Measurements from ENCODE around the gene ATPAF2. TPM values are rescaled to one million over a fixed set of nuclear protein-coding genes. Genes with fewer than 3 reads are reported as not detected.

ATPAF2 gene
- polyA plus RNA-seq, 1 donor: 24.8 TPM

- no peaks in the 10 kb centered on the region for H3K27me3 ChIP-seq (ENCODE audit: control insufficient read depth, insufficient read depth, low read length)
- H3K36me3 ChIP-seq (ENCODE audit: control insufficient read depth, insufficient read depth, low read length): no peaks in the 10 kb centered on the region
- H3K27ac ChIP-seq (ENCODE audit: low read length): no peak overlapping the region
- H3K4me1 ChIP-seq (ENCODE audit: control insufficient read depth, insufficient read depth, low read length): no peaks in the 10 kb centered on the region
- no peak for DNase-seq
- no peaks in the 10 kb centered on the region for H3K9me3 ChIP-seq (ENCODE audit: control insufficient read depth, low read depth, low read length)
- no CpG with 5 or more reads among the region's 7 CpGs for WGBS (ENCODE audit: insufficient coverage, low lambda C conversion rate)
- no peak overlapping the region for H3K4me3 ChIP-seq (ENCODE audit: low read length)
These were observed 50.5 kb downstream of the ATPAF2 start for GRCh38 chr17:17988427-17988945.

GRCh38 chr17:17987901-17988300 lies 51.1 kb downstream of the ATPAF2 start:
- no peaks in the 10 kb centered on the region for H3K4me1 ChIP-seq (ENCODE audit: control insufficient read depth, insufficient read depth, low read length)
- WGBS (ENCODE audit: insufficient coverage, low lambda C conversion rate): no CpG with 5 or more reads among the region's 14 CpGs
- no peaks in the 10 kb centered on the region for H3K27me3 ChIP-seq (ENCODE audit: control insufficient read depth, insufficient read depth, low read length)
- no peaks in the 10 kb centered on the region for H3K36me3 ChIP-seq (ENCODE audit: control insufficient read depth, insufficient read depth, low read length)
- DNase-seq: no peak
- no peak overlapping the region for H3K27ac ChIP-seq (ENCODE audit: low read length)
- no peak overlapping the region for H3K4me3 ChIP-seq (ENCODE audit: low read length)
- no peaks in the 10 kb centered on the region for H3K9me3 ChIP-seq (ENCODE audit: control insufficient read depth, low read depth, low read length)

- Histone ChIP-seq H3K9me3 (ENCODE audit: control insufficient read depth, low read depth, low read length) (no peaks in the 10 kb centered on the region), H3K4me1 (ENCODE audit: control insufficient read depth, insufficient read depth, low read length) (no peaks in the 10 kb centered on the region), H3K27ac (ENCODE audit: low read length) (no peak overlapping the region), H3K36me3 (ENCODE audit: control insufficient read depth, insufficient read depth, low read length) (no peaks in the 10 kb centered on the region), H3K27me3 (ENCODE audit: control insufficient read depth, insufficient read depth, low read length) (no peaks in the 10 kb centered on the region), H3K4me3 (ENCODE audit: low read length) (no peak overlapping the region)
- DNase-seq: no peak
- WGBS (ENCODE audit: insufficient coverage, low lambda C conversion rate): no CpG with 5 or more reads among the region's 7 CpGs
These were observed 51.6 kb downstream of the ATPAF2 start for GRCh38 chr17:17987187-17987896.

GRCh38 chr17:17985555-17985954 lies 53.4 kb downstream of the ATPAF2 start:
- Histone ChIP-seq H3K4me1 (ENCODE audit: control insufficient read depth, insufficient read depth, low read length) (no peaks in the 10 kb centered on the region), H3K27me3 (ENCODE audit: control insufficient read depth, insufficient read depth, low read length) (no peaks in the 10 kb centered on the region), H3K4me3 (ENCODE audit: low read length) (no peak overlapping the region), H3K36me3 (ENCODE audit: control insufficient read depth, insufficient read depth, low read length) (no peaks in the 10 kb centered on the region), H3K27ac (ENCODE audit: low read length) (no peak overlapping the region), H3K9me3 (ENCODE audit: control insufficient read depth, low read depth, low read length) (no peaks in the 10 kb centered on the region)
- no CpG with 5 or more reads among the region's 3 CpGs for WGBS (ENCODE audit: insufficient coverage, low lambda C conversion rate)
- DNase-seq: no peak

GRCh38 chr17:17985153-17985552 lies 53.8 kb downstream of the ATPAF2 start:
- Histone ChIP-seq H3K27me3 (ENCODE audit: control insufficient read depth, insufficient read depth, low read length) (no peaks in the 10 kb centered on the region), H3K9me3 (ENCODE audit: control insufficient read depth, low read depth, low read length) (no peaks in the 10 kb centered on the region), H3K27ac (ENCODE audit: low read length) (no peak overlapping the region), H3K4me1 (ENCODE audit: control insufficient read depth, insufficient read depth, low read length) (no peaks in the 10 kb centered on the region), H3K36me3 (ENCODE audit: control insufficient read depth, insufficient read depth, low read length) (no peaks in the 10 kb centered on the region), H3K4me3 (ENCODE audit: low read length) (no peak overlapping the region)
- no CpG with 5 or more reads among the region's 2 CpGs for WGBS (ENCODE audit: insufficient coverage, low lambda C conversion rate)
- no peak for DNase-seq

GRCh38 chr17:17983776-17984175 lies 55.2 kb downstream of the ATPAF2 start:
- H3K9me3 ChIP-seq (ENCODE audit: control insufficient read depth, low read depth, low read length): no peaks in the 10 kb centered on the region
- DNase-seq: no peak
- no peaks in the 10 kb centered on the region for H3K36me3 ChIP-seq (ENCODE audit: control insufficient read depth, insufficient read depth, low read length)
- no peak overlapping the region for H3K4me3 ChIP-seq (ENCODE audit: low read length)
- WGBS (ENCODE audit: insufficient coverage, low lambda C conversion rate): no CpG with 5 or more reads among the region's 6 CpGs
- no peaks in the 10 kb centered on the region for H3K4me1 ChIP-seq (ENCODE audit: control insufficient read depth, insufficient read depth, low read length)
- no peak overlapping the region for H3K27ac ChIP-seq (ENCODE audit: low read length)
- no peaks in the 10 kb centered on the region for H3K27me3 ChIP-seq (ENCODE audit: control insufficient read depth, insufficient read depth, low read length)

- WGBS (ENCODE audit: insufficient coverage, low lambda C conversion rate): no CpG with 5 or more reads among the region's 6 CpGs
- no peak overlapping the region for H3K27ac ChIP-seq (ENCODE audit: low read length)
- H3K4me3 ChIP-seq (ENCODE audit: low read length): no peak overlapping the region
- no peaks in the 10 kb centered on the region for H3K4me1 ChIP-seq (ENCODE audit: control insufficient read depth, insufficient read depth, low read length)
- no peaks in the 10 kb centered on the region for H3K36me3 ChIP-seq (ENCODE audit: control insufficient read depth, insufficient read depth, low read length)
- DNase-seq: no peak
- no peaks in the 10 kb centered on the region for H3K9me3 ChIP-seq (ENCODE audit: control insufficient read depth, low read depth, low read length)
- no peaks in the 10 kb centered on the region for H3K27me3 ChIP-seq (ENCODE audit: control insufficient read depth, insufficient read depth, low read length)
These were observed 55.6 kb downstream of the ATPAF2 start for GRCh38 chr17:17983376-17983775.

GRCh38 chr17:17982801-17983200 lies 56.2 kb downstream of the ATPAF2 start:
- Histone ChIP-seq H3K4me1 (ENCODE audit: control insufficient read depth, insufficient read depth, low read length) (no peaks in the 10 kb centered on the region), H3K27me3 (ENCODE audit: control insufficient read depth, insufficient read depth, low read length) (no peaks in the 10 kb centered on the region), H3K36me3 (ENCODE audit: control insufficient read depth, insufficient read depth, low read length) (no peaks in the 10 kb centered on the region), H3K27ac (ENCODE audit: low read length) (no peak overlapping the region), H3K9me3 (ENCODE audit: control insufficient read depth, low read depth, low read length) (no peaks in the 10 kb centered on the region), H3K4me3 (ENCODE audit: low read length) (no peak overlapping the region)
- WGBS (ENCODE audit: insufficient coverage, low lambda C conversion rate): 100% methylated on average over 3 of the region's 9 CpGs
- DNase-seq: no peak

GRCh38 chr17:17981330-17981729 lies 57.6 kb downstream of the ATPAF2 start:
- DNase-seq: no peak
- H3K27ac ChIP-seq (ENCODE audit: low read length): no peak overlapping the region
- no peaks in the 10 kb centered on the region for H3K4me1 ChIP-seq (ENCODE audit: control insufficient read depth, insufficient read depth, low read length)
- no peak overlapping the region for H3K4me3 ChIP-seq (ENCODE audit: low read length)
- no CpG with 5 or more reads among the region's 9 CpGs for WGBS (ENCODE audit: insufficient coverage, low lambda C conversion rate)
- H3K36me3 ChIP-seq (ENCODE audit: control insufficient read depth, insufficient read depth, low read length): no peaks in the 10 kb centered on the region
- H3K9me3 ChIP-seq (ENCODE audit: control insufficient read depth, low read depth, low read length): no peaks in the 10 kb centered on the region
- H3K27me3 ChIP-seq (ENCODE audit: control insufficient read depth, insufficient read depth, low read length): no peaks in the 10 kb centered on the region

GRCh38 chr17:17979778-17980177 lies 59.2 kb downstream of the ATPAF2 start:
- Histone ChIP-seq H3K36me3 (ENCODE audit: control insufficient read depth, insufficient read depth, low read length) (no peaks in the 10 kb centered on the region), H3K4me1 (ENCODE audit: control insufficient read depth, insufficient read depth, low read length) (no peaks in the 10 kb centered on the region), H3K4me3 (ENCODE audit: low read length) (no peak overlapping the region), H3K9me3 (ENCODE audit: control insufficient read depth, low read depth, low read length) (no peaks in the 10 kb centered on the region), H3K27me3 (ENCODE audit: control insufficient read depth, insufficient read depth, low read length) (no peaks in the 10 kb centered on the region), H3K27ac (ENCODE audit: low read length) (no peak overlapping the region)
- WGBS (ENCODE audit: insufficient coverage, low lambda C conversion rate): no CpG with 5 or more reads among the region's 3 CpGs
- DNase-seq: no peak
